ACHN (cell line): ENCODE data around the gene SLC11A2.

Source experiments
- DNase-seq: peaks from one replicate; pipeline ENCODE4 v3.0.0-alpha.2; 2015
- in situ Hi-C: cut with HindIII; loops from 2 replicates; pipeline ENCODE4 v1.10.0; 2017; ENCODE audit warnings: low sequenced_read_pairs, low pct_ligation_motif_present, low pct_unique_long_range_greater_than_20kb

The SLC11A2 gene

GRCh38 chr12:51004504-51004903, 21.7 kb downstream of the SLC11A2 start:
- no peak for DNase-seq
- in situ Hi-C loops, result no loop called here

- in situ Hi-C loops, result no loop called here
- DNase-seq, result no peak
Observed at GRCh38 chr12:51001799-51002198, 24.4 kb downstream of the SLC11A2 start.

GRCh38 chr12:51000245-51000644, 25.9 kb downstream of the SLC11A2 start:
- peak; percentile 73 for DNase-seq
- in situ Hi-C loops, result no loop called here

GRCh38 chr12:50999093-50999492, 27.1 kb downstream of the SLC11A2 start:
- in situ Hi-C loops, result no loop called here
- no peak for DNase-seq

GRCh38 chr12:50992819-50993218, 33.4 kb downstream of the SLC11A2 start:
- in situ Hi-C loops, result no loop called here
- DNase-seq, result peak; percentile 49

GRCh38 chr12:50991291-50991690, 34.9 kb downstream of the SLC11A2 start:
- DNase-seq, result no peak
- in situ Hi-C loops, result no loop called here

GRCh38 chr12:50990791-50991190, 35.4 kb downstream of the SLC11A2 start:
- no peak for DNase-seq
- in situ Hi-C loops, result no loop called here

GRCh38 chr12:50990147-50990727, 35.9 kb downstream of the SLC11A2 start:
- no peak for DNase-seq
- in situ Hi-C loops, result no loop called here

- DNase-seq, result no peak
- in situ Hi-C loops, result no loop called here
Observed at GRCh38 chr12:50988871-50989270, 37.3 kb downstream of the SLC11A2 start.

- no peak for DNase-seq
- in situ Hi-C loops, result no loop called here
Observed at GRCh38 chr12:50988051-50988450, 38.1 kb downstream of the SLC11A2 start.

GRCh38 chr12:50986966-50987737, 39.0 kb downstream of the SLC11A2 start:
- in situ Hi-C loops, result no loop called here
- DNase-seq, result peak; percentile 62

GRCh38 chr12:50985322-50985721, 40.9 kb downstream of the SLC11A2 start:
- no peak for DNase-seq
- in situ Hi-C loops, result no loop called here

- in situ Hi-C loops, result no loop called here
- no peak for DNase-seq
Observed at GRCh38 chr12:50984586-50985298, 41.4 kb downstream of the SLC11A2 start.

- in situ Hi-C loops, result no loop called here
- no peak for DNase-seq
Observed at GRCh38 chr12:50981319-50982239, 44.6 kb downstream of the SLC11A2 start.

- in situ Hi-C loops, result no loop called here
- no peak for DNase-seq
Observed at GRCh38 chr12:50980545-50980944, 45.6 kb downstream of the SLC11A2 start.

- in situ Hi-C loops, result no loop called here
- DNase-seq, result no peak
Observed at GRCh38 chr12:50979369-50980052, 46.7 kb downstream of the SLC11A2 start.

- in situ Hi-C loops, result no loop called here
Observed at GRCh38 chr12:50971946-50972345, 54.2 kb downstream of the SLC11A2 start.

GRCh38 chr12:50964432-50964831, 61.8 kb downstream of the SLC11A2 start:
- in situ Hi-C loops, result no loop called here
- no peak for DNase-seq

More at GRCh38 chr12:50971946-50972345, 54.2 kb downstream of the SLC11A2 start:
- DNase-seq, result no peak
